ENCODE results near the gene FDCSP.
"Not testable (repeated sequence)": the region's sequence is repeated elsewhere in the genome, so short reads cannot be mapped to it uniquely, and the experiment has no call there.

Gene FDCSP

DNA sequence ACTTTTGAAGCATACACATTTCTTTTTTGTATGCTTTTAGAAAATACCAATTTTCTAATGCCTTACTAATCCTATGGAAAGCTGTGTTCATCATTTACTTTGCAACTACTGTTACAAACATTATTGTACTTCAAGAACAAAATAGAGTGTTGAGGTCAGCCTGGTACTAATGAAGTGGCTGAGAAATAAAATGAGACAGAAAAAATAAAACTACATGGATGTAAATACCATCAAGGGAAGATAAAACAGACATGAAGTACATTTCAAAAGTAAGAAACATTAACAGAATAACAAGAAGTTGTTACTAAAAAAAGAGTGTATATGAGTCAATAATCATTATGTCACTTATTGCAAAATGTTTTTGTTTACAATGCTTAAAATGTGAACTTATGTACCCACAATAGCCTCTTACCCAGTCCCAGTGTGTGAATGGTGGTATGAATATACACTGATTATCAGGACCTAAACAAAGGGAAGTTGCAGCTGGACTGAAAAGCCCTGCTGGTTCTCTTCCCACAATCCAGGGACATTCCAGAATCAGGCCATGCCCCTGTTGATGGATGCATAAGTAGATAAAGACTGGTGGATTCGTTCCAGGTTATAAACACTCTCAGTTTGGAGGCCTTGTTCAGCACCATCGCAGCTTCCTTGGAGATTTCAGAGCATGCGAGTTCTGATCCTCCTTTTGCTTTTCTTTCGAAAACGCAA is 14.1 kb downstream of the FDCSP start:
- no peak for DNase-seq

DNA sequence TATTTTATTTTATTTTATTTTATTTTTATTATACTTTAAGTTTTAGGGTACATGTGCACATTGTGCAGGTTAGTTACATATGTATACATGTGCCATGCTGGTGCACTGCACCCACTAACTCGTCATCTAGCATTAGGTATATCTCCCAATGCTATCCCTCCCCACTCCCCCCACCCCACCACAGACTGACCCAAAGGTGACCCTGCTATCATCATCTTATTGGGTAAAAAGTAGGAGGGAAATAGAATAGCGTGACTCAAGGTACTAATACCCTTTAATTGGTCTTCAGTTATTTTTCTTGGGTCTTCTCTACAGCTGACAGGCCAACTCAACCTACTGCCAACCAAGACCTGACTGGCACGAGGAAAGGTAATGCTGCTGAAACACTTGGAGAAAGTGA is 16.4 kb downstream of the FDCSP start, which contains the start of gene CSN3:
CSN3 (plus strand) TSS at position 301 of the 400 bp plus-strand sequence. CDS start 2,223 bp downstream, outside the sequence.
- not testable (repeated sequence) for DNase-seq

DNA sequence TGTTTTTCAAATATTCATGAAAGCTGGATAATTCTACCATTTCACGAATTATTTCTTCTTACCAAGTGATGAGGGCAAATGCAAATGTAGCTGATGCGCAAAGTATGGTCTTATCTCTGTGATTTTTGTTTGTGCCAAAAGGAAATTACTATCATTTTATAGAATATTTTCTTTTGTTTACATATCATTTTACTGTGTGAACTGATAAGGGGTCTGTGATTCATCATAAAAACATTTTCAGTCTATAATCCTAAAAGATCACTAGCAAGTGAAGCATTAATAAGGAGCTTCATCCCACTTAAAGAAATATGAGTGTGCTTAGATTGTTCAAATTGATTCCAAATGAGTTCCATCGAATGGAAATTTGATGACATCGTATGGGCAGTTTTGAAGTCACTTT is 17.2 kb downstream of the FDCSP start:
- DNase-seq = no peak

DNA sequence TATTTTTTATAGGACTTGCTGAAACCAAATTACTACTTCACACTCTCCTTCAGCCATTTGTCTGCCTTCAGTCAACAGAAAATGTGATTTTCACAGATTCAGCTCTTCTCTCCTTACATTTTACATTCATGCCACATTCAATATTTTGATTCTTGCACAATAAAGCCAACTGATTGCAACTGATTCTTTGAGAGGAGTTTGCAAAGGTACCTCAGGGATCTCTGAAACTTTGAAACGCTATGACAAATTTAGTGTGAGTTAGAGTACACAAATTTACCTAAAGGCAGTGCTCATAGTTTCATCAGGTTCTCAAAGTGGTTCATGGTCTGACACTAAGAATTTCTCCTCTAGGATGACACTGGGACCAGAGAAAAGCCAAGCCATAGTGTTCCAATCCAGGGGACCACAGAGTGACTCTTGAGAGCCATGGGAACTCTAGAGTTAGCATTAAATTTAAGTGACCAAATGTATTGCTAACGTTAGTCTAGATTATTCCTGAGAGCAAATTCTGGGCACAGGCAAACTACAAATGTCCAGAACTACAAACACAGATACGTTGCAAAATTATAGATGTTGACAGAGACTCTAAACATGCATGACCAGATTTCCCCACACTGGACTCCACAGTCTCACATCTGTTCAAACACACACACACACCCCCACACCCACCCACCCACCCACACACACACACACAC is 25.5 kb downstream of the FDCSP start:
- no peak for DNase-seq

DNA sequence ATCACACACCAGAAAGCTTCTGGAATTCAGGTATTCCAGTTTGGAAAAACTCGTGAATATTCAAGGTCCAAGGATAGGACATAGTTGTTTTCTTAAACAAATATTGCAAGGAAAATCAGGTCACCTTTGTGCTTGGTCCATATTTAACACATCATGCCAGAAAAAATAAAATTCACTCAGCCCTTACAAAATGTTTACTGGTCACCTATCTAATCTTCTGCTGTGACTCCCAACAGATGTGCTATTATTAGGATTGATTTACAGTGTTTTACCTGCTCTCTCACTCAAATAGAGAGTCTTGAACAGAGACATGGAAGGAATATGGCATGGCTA is 26.0 kb downstream of the FDCSP start:
- no peak for DNase-seq

DNA sequence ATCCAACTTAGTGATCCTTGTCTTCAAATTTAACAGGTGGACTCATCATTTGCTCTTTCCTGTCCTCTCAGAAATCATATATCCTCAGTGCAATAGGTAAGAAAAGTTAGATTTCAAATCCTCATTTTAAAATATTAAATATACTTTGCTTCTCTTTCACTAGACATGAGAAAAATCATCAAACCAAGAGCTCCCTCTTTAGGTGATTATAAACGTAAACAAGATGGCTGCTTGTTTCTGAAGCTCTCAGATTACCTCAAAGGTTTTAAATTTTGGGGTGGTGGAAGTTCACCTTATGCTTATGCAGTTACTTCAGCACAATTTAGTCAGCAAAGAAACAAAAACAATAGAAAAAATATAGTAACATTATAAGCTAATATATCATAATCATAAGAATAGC is 43.8 kb downstream of the FDCSP start:
- DNase-seq = no peak

DNA sequence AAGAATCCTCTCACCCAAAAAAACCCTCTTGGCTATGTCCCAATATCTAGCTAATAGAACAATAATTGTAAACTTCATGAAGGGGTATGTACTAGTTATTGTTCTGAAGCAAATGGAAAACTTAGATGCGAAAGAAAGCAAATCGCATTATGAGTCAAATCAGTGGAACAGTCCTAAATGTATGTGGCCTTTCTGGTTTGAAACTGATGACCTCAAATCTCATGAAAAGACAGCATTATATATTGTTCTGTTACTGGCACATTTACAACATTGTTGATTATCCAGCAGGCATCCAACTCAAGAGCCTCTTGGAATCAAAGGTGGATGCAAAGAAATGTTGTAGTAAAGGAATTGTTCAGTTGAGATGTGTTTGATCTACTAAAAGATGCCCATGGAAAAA is 51.2 kb downstream of the FDCSP start:
- no peak for DNase-seq

DNA sequence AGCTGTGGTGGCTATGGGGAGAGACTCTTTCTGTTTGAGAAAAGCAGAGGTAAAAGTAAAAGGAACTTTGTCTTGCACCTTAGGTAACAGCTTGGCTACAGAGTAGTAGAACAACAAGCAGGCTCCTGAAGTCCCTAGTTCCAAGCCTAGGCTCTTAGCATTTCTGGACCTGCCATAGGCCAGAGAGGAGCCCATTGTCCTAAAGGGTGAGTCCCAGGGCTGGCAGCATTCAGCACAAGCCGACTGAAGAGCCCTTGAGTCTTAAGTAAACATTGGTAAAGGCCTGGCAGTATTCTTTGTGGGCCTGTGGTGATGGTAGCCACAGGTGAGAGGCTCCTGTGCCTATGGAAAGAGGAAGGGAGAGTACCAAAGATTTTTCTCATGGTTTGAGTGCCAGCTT is 54.6 kb downstream of the FDCSP start:
- no peak for DNase-seq

All from NCI-H1436 (cell line).